Activated naive CD8-positive, alpha-beta T cell treated with anti-CD3 and anti-CD28 coated beads, Interleukin-2, amount 10 ng/mL, durations not matched to agents 7 days and 5 days (primary cell): ENCODE data around the gene GFOD1. TPM values are rescaled to one million over a fixed set of nuclear protein-coding genes. Genes with fewer than 3 reads are reported as not detected.
A peak's percentile ranks its signal among the peaks of the same experiment; 100 is the strongest.
"Not testable (repeated sequence)": the region's sequence is repeated elsewhere in the genome, so short reads cannot be mapped to it uniquely, and the experiment has no call there.

Source experiments
- ATAC-seq: fragments of 150-1000 bp; cut with Tn5 transposase; one replicate; pipeline ENCODE4 v1.10.0; 2021; ENCODE audit warnings: low read depth, moderate library complexity
- POLR2A ChIA-PET: fragments of 350-600 bp; sonication (Branson Sonifier 250); formaldehyde crosslinking; loops from one replicate; lab custom pipeline; 2021; ENCODE audit warnings: antibody characterized with exemption; lab: Charles Lee
- DNase-seq: peaks from one replicate; pipeline ENCODE4 v3.0.0; 2021
- H3K27ac Mint-ChIP-seq: one replicate; pipeline ENCODE4 v1.8.0; 2022; ENCODE audit warnings: mild to moderate bottlenecking, mixed read lengths
- H3K27me3 Mint-ChIP-seq: one replicate; pipeline ENCODE4 v1.8.0; 2022; ENCODE audit warnings: mild to moderate bottlenecking, moderate library complexity, mixed read lengths
- H3K36me3 Mint-ChIP-seq: one replicate; pipeline ENCODE4 v1.8.0; 2021; ENCODE audit warnings: mild to moderate bottlenecking, mixed read lengths
- H3K4me1 Mint-ChIP-seq: one replicate; pipeline ENCODE4 v1.8.0; 2021; ENCODE audit warnings: mixed read lengths
- H3K4me3 Mint-ChIP-seq: one replicate; pipeline ENCODE4 v1.8.0; 2022; ENCODE audit warnings: mild to moderate bottlenecking, moderate library complexity, mixed read lengths
- H3K9me3 Mint-ChIP-seq: one replicate; pipeline ENCODE4 v1.8.0; 2021; ENCODE audit warnings: mixed read lengths
- total RNA-seq, 2 experiments: library from RNA; stranded (reverse); gene quantifications; one replicate each; pipeline ENCODE4 v1.2.3, GENCODE V29; 2021

GFOD1 gene
- total RNA-seq, 2 experiments from 2014 or later: 5.2 to 5.9 TPM

DNA sequence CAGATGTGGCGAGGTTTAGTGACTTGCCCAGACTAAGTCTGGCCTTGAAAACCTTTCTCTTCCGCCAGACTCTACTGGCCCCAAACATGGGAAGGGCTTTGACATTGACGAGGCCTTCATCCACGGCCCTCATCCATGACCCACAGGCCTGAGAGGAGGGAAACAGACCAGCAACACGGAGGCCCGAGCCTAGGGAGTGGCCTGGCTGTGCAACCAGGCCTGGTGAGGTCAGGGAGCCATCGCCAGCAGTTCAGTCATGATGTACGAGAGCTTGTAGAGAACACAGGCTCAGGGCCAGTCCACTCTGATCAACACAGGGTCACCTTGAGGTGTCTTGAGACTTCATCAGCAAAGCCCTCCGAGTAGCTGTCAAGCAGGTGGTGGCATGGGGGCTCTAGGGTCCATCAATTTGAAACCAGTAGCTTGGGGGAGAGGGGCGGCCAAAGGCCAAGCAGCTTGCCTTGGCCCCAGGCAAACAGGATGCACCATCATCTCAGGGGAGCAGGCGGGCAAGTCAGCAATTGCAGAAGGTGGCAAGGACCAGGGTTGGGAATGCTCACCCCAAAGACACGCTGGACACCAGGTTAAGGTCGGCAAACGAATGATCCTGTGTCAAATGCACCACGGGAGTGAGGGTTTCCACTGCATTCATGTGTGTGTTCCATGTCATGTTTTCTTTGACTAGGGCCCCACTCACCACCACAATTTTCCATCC is 36.1 kb downstream of the GFOD1 start:
- ATAC-seq: no peak
- Mint-ChIP-seq H3K4me3 (no peak overlapping the region), H3K27ac (no peak overlapping the region), H3K36me3 (peaks cover 24% of the 10 kb centered on the region), H3K9me3 (peaks cover 3% of the 10 kb centered on the region), H3K4me1 (peaks cover 43% of the 10 kb centered on the region), H3K27me3 (no peaks in the 10 kb centered on the region)
- POLR2A ChIA-PET: no interaction called here
- DNase-seq: no peak

DNA sequence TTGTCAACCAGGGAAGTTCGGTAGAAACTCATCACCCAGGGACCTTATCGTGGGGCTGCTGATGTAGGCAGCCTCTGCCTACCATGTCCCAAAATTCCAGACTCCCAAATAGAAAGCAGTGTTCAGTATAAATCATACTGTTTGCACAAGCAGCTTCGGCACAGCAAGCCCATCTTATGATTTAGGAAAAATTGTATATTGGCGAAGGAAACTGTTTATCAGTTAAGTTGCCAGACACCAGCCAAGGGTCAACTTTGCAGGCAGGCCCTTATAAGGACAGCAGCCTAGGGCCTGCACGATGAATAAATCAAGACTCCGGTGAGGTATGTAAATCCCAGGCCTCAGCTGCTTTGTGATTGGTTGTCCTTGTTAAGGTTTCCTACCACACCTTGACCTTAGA is 36.8 kb downstream of the GFOD1 start:
- ATAC-seq (no peak), DNase-seq (no peak)
- Mint-ChIP-seq H3K27ac (no peak overlapping the region), H3K4me3 (no peak overlapping the region), H3K4me1 (peaks cover 45% of the 10 kb centered on the region), H3K36me3 (peaks cover 24% of the 10 kb centered on the region), H3K9me3 (peaks cover 3% of the 10 kb centered on the region), H3K27me3 (no peaks in the 10 kb centered on the region)
- POLR2A ChIA-PET: interaction anchor here (1.5 kb wide), 1 partner anchor 14 kb away, joined by 3 read pairs; no protein-coding TSS in a partner anchor

DNA sequence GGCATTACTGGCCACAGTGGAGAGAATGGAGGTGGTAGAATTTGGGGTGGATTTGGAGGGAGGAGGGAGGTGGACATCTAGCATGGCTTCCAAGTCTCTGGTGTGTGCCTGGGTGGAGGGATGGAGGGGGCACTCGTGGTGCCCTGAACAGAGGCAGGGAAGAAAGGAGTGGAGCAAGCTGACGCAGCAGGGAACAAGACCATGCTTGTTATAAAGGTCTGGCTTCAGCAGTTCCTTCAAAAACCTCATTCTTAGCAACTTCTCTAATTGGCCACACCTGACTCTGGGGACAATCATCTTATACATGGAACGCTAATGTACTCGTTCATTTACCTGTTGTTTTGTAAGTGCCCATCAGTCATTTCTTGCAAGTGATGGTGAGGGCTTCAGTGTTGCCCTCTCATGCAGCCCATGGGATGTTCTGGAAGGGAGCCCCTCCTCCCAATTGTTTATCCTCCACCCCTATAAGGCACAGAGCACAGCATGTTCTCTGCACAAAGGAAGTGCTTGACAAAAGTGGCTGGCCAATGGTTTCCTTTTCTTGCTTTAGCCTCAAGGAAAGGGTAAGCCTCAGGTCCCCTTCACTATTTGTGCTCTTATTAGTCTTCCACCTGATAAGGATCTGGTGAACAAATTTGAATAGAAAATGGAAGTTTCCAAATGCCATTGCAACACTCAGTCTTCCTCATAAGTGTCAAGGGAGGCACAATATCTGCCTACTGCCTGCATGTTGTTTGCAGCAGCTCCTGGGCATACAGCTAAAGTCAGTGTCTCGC is 39.3 kb downstream of the GFOD1 start:
- DNase-seq (no peak), ATAC-seq (peak; percentile 65)
- Mint-ChIP-seq H3K27ac (peak overlapping the region; percentile 79), H3K27me3 (no peaks in the 10 kb centered on the region), H3K9me3 (peaks cover 3% of the 10 kb centered on the region), H3K36me3 (peaks cover 24% of the 10 kb centered on the region), H3K4me1 (peaks cover 33% of the 10 kb centered on the region), H3K4me3 (peak overlapping the region; percentile 54)
- POLR2A ChIA-PET: interaction anchor here (0.6 kb wide), 1 partner anchor 218 kb away, joined by 3 read pairs; no protein-coding TSS in a partner anchor

DNA sequence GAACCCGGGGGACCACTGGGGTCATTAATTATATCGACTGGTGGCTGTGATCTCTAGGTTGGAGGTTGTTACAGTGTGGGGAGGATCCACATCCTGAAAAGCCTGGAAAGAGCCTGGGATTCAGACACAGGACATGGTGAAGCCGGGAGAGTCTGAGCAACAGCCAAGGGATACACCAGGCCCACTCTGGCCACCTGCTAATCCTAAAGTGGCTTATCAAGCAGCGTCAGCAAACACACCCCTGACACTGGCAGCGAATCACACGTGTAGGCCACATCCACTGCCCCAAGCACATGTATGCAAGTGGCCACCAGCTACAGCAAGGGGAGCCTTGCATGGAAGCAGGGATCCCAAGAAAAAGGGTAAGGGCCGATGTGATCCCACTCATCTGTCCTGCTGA is 41.0 kb downstream of the GFOD1 start:
- DNase-seq: no peak
- POLR2A ChIA-PET: no interaction called here
- Mint-ChIP-seq H3K27ac (no peak overlapping the region), H3K36me3 (peaks cover 20% of the 10 kb centered on the region), H3K27me3 (no peaks in the 10 kb centered on the region), H3K9me3 (peaks cover 3% of the 10 kb centered on the region), H3K4me3 (no peak overlapping the region), H3K4me1 (peaks cover 32% of the 10 kb centered on the region)
- ATAC-seq: no peak

DNA sequence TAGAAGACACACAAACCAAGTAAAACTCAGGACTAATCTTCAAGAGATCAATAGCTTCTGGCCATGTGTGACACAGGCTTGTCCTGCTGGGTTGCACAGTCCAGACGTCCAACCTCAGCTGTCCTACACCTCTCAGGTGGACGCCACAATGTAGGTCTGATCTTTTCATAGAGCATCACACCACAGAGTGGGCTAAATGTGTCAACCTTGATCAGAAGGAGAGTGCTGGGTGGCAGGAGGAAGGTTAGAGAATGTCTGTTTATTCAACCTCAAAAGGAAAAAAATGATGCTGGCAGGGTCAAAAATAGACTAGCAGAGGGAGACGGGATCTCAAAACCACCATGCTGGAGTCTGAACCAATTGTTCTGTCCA is 41.7 kb downstream of the GFOD1 start:
- DNase-seq (no peak), ATAC-seq (no peak)
- H3K36me3 Mint-ChIP-seq: peaks cover 18% of the 10 kb centered on the region
- peak overlapping the region; percentile 57 for H3K27ac Mint-ChIP-seq
- H3K9me3 Mint-ChIP-seq: peaks cover 3% of the 10 kb centered on the region
- no peaks in the 10 kb centered on the region for H3K27me3 Mint-ChIP-seq
- H3K4me3 Mint-ChIP-seq: no peak overlapping the region
- POLR2A ChIA-PET: interaction anchor here (1.0 kb wide), 1 partner anchor 8 kb away, joined by 5 read pairs; no protein-coding TSS in a partner anchor
- H3K4me1 Mint-ChIP-seq: peaks cover 34% of the 10 kb centered on the region

DNA sequence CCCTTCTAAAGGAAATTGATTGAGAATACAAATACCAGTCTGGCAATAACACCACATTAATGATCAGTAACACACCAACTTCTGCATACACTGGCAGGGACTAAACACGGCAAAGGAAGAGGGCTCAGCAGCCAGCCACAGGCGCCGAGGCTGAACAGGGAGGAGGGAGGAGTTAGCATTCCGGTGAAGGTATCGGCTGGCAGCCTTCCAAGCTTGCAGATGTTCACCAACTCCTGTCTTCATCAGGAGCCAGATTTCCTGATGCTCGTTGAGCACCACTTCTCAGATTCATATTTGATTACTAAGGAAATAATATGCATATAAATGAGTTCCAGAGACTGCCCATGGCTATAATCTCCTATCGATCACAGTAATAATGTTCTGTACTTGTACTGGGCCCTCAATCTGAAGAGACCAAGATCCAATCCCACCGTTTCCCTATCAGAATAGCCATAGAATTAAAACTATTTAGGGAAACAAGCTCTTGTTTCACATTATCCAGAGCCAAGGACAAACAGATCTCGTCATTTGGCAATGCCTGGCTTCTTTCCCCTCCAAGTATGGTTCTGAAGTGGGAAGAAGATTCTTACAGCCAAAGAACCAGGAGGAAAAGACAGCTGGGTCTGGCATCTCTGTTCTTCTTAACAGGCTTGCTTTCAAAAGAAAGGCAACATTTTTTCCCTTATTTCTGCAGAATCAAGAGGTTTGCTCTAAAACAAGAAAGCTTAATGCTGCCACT is 42.2 kb downstream of the GFOD1 start:
- no peak overlapping the region for H3K27ac Mint-ChIP-seq
- POLR2A ChIA-PET: interaction anchor here (1.0 to 1.3 kb wide), 2 partner anchors 9 to 10 kb away, joined by 3 to 5 read pairs; no protein-coding TSS in a partner anchor

DNA sequence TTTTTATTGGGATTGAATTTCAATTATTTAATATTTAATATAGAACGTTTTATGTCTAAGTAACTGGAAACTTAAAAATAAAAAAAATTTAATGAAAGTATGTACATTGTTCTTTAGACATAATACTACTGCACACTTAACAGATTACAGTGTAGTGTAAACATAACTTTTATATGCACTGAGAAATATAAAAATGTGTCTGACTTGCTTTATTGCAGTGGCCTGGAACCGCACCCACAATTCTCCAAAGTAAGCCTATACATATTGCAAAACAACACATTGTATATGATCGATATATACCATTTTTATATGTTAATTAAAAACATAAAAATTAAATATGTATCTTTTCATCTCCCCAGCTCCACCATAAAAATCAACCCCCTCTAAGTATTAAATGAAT is 42.8 kb downstream of the GFOD1 start:
- DNase-seq (no peak), ATAC-seq (no peak)
- POLR2A ChIA-PET: interaction anchor here (0.7 to 1.3 kb wide), 2 partner anchors 9 to 131 kb away, joined by 3 read pairs; no protein-coding TSS in a partner anchor
- Mint-ChIP-seq H3K27me3 (no peaks in the 10 kb centered on the region), H3K27ac (no peak overlapping the region), H3K9me3 (peaks cover under 1% of the 10 kb centered on the region), H3K36me3 (peaks cover 10% of the 10 kb centered on the region), H3K4me3 (peak overlapping the region; percentile 44), H3K4me1 (peaks cover 34% of the 10 kb centered on the region)

More for the DNA sequence above, 42.2 kb downstream of the GFOD1 start:
- DNase-seq (no peak), ATAC-seq (peak; percentile 54)
- Mint-ChIP-seq H3K4me1 (peaks cover 34% of the 10 kb centered on the region), H3K36me3 (peaks cover 14% of the 10 kb centered on the region), H3K4me3 (peak overlapping the region; percentile 44), H3K27me3 (no peaks in the 10 kb centered on the region), H3K9me3 (peaks cover 1% of the 10 kb centered on the region)

DNA sequence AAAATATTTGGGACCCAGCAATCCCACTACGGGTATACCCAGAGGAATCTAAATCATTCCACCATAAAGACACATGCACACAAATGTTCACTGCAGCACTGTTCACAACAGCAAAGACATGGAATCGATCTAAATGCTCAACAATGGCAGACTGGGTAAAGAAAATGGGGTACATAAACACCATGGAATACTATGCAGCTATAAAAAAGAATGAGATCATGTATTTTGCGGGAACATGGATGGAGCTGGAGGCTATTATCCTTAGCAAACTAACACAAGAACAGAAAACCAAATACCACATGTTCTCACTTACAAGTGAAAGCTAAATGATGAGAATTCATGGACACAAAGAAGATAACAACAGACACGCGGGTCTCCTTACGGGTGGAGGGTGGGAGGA is 43.4 kb downstream of the GFOD1 start:
- not testable (repeated sequence) for H3K27me3 Mint-ChIP-seq, ATAC-seq, DNase-seq, H3K4me3 Mint-ChIP-seq, H3K9me3 Mint-ChIP-seq, H3K36me3 Mint-ChIP-seq, H3K27ac Mint-ChIP-seq
- H3K4me1 Mint-ChIP-seq: peaks cover 32% of the 10 kb centered on the region
- POLR2A ChIA-PET: interaction anchor here (0.7 to 1.3 kb wide), 2 partner anchors 9 to 132 kb away, joined by 3 read pairs; no protein-coding TSS in a partner anchor

DNA sequence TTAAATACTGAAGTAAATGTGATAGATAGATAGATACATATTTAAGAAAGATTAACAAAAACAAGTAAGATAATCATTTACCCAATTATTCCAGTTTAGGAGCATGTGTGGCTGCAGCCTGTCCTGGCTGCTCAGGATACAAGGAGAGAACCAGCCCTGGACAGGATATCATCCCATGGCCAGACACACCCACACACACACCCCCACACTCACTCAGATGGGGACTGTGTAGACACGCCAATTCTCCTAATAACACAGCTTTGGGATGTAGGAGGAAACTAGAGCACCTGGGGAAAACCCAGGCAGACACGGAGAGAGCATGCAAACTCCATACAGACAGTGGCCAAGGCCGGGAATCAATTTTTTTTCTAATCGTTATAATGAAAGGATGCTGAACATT is 45.6 kb downstream of the GFOD1 start:
- no peaks in the 10 kb centered on the region for H3K9me3 Mint-ChIP-seq
- H3K27me3 Mint-ChIP-seq: no peaks in the 10 kb centered on the region
- no peak overlapping the region for H3K27ac Mint-ChIP-seq
- H3K4me3 Mint-ChIP-seq: no peak overlapping the region
- POLR2A ChIA-PET: no interaction called here
- ATAC-seq: no peak
- H3K4me1 Mint-ChIP-seq: peaks cover 23% of the 10 kb centered on the region
- H3K36me3 Mint-ChIP-seq: peaks cover 2% of the 10 kb centered on the region
- no peak for DNase-seq

DNA sequence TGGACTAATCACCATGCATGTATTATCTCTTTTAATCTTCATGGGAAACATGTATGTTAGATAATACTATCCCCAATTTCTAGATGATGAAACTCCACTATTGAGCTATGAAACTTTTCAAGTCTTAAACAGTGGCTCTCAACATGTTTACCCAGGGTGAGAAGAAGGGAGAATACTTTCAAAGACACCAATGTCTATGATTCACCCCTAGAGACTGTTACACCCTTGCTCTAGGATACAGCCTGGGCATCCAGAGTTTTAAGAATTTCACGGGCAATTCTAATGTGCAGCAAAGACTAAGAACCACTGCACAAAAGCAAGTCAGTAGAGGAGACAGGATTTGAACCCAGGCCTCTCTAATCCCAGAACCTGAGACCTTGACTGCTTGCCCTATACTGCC is 47.8 kb downstream of the GFOD1 start:
- peaks cover 31% of the 10 kb centered on the region for H3K4me1 Mint-ChIP-seq
- no peak for ATAC-seq
- POLR2A ChIA-PET: interaction anchor here (0.7 kb wide), 1 partner anchor 134 kb away, joined by 3 read pairs; no protein-coding TSS in a partner anchor
- no peak overlapping the region for H3K27ac Mint-ChIP-seq
- H3K4me3 Mint-ChIP-seq: no peak overlapping the region
- no peaks in the 10 kb centered on the region for H3K27me3 Mint-ChIP-seq
- DNase-seq: no peak
- H3K9me3 Mint-ChIP-seq: no peaks in the 10 kb centered on the region
- peaks cover 5% of the 10 kb centered on the region for H3K36me3 Mint-ChIP-seq

DNA sequence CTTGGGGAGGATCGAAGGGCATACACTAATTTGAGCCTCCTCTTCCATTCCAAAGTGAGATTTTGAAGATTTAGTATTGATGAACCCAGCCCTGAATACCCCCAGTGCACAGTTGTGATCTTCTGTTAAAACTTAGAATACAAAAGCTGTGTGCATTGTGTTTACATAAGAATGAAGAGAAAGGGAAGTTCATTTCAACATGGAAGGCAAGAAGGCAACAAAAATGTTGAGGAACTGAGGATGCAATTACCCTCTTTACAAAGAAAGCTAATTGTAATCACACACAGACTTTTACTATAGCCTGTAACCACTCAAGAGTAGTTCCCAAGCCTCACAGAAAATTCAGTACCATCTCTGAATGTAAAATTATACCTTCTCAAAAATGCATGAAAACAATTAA is 49.3 kb downstream of the GFOD1 start:
- peaks cover 15% of the 10 kb centered on the region for H3K36me3 Mint-ChIP-seq
- POLR2A ChIA-PET: no interaction called here
- H3K4me3 Mint-ChIP-seq: no peak overlapping the region
- H3K27me3 Mint-ChIP-seq: no peaks in the 10 kb centered on the region
- peaks cover 2% of the 10 kb centered on the region for H3K9me3 Mint-ChIP-seq
- peaks cover 42% of the 10 kb centered on the region for H3K4me1 Mint-ChIP-seq
- no peak overlapping the region for H3K27ac Mint-ChIP-seq
- DNase-seq (no peak), ATAC-seq (no peak)

DNA sequence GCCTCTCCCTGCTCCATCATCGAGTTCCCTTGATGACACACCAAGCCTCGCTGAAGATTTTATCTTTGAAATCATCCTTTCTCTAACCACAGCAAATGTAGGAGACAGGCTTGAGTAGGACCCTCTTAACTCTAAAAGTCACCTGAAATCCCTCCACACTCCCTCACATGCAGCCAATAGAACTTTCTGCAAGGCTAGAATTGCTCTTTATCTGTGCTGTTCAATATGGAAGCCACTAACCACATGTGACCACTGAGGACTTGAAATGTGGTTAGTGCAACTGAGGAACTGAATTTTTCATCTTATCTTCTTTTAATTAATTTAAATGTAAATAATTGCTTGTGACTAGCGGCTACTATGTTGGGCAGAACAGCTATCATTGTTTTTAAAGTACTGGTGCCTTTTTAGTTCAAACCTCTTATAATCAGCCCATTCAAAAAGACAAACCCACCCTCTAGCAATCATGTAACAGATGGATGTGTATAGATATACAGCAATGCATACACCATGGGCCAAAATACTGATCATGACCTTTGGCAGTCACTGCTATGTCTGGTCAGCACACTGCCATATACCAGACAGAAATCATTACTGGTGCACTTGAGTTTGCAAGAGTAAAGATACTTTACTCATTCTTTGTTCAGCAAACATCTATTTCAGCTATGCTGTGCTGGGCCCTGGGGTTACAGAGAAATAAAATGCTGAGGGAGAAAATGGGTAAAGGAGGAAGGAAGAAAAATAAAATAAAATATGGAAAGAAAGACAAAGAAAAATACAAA is 50.0 kb downstream of the GFOD1 start:
- Mint-ChIP-seq H3K27me3 (no peaks in the 10 kb centered on the region), H3K27ac (peak overlapping the region; percentile 20), H3K4me1 (peaks cover 48% of the 10 kb centered on the region), H3K36me3 (peaks cover 15% of the 10 kb centered on the region), H3K9me3 (peaks cover 2% of the 10 kb centered on the region), H3K4me3 (no peak overlapping the region)
- ATAC-seq (no peak), DNase-seq (no peak)
- POLR2A ChIA-PET: interaction anchor here (0.6 to 1.0 kb wide), 2 partner anchors 13 to 111 kb away, joined by 3 read pairs; no protein-coding TSS in a partner anchor
